GM21360 (cell line): ENCODE results near the gene LGALS8.
A peak's percentile ranks its signal among the peaks of the same experiment; 100 is the strongest.
"Not testable (repeated sequence)": the region's sequence is repeated elsewhere in the genome, so short reads cannot be mapped to it uniquely, and the experiment has no call there.

Source experiments
- ATAC-seq: cut with Tn5 transposase; IDR thresholded peaks from one replicate; pipeline ENCODE4 v1.9.1; 2021; ENCODE audit warnings: mild to moderate bottlenecking, moderate library complexity; ENCODE audit not compliant: unreplicated experiment

The LGALS8 gene

GRCh38 chr1:236523704-236524141 is at the start of gene LGALS8:
Gene LGALS8 (plus strand): TSS chr1:236523982. CDS start chr1:236526071, 2,089 bp downstream.
- peak; percentile 60 for ATAC-seq

DNA sequence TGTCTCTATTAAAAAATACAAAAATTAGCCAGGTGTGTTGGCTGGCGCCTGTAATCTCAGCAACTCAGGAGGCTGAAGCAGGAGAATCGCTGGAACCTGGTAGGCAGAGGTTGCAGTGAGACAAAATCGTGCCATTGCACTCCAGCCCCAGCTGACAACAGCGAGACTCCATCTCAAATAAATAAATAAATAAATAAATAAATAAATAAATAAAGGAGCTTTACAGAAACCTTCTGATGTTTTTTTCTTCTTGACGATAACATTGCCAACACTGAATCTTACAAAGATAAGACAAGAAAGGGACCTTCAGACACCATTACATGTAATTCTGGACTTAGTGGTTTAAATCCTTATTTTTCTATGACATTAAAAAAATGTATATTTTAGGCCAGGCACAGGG is 47.8 kb upstream of the LGALS8 start:
- ATAC-seq, result no peak

DNA sequence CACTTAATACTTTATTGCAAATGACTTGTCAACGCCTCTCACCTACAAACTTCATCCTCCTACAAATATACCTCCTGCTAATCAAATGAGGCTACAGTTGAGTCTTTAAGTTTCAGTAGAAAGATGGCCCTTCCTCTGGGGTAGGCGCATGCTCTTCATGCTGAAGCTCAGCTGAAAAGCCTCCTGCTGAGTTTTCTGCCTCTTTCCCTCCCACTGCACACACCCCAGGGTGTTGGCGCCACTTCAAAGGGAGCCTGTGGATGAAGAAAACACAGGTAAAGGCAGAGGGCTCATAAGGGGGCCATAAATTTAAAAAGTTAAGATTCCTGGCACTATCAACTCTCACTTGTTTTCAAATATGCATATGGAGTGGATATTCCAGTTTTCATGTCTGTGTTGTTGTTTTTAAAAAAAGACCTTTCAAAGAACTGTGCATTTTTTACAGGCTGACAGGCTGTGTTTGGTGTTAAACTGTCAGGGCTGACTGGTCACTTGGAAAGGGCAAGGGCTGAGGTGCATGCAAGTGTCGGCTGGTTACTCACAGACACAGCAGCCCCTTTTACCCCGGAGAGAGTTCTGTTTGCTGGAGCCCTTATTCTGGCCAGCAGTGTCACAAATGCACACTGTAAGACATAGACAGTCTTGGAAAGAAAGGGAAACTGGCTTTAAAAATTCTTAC is 42.9 kb upstream of the LGALS8 start:
- ATAC-seq, result no peak

- no peak for ATAC-seq
Measured at GRCh38 chr1:236484310-236484971, 39.3 kb upstream of the LGALS8 start.

DNA sequence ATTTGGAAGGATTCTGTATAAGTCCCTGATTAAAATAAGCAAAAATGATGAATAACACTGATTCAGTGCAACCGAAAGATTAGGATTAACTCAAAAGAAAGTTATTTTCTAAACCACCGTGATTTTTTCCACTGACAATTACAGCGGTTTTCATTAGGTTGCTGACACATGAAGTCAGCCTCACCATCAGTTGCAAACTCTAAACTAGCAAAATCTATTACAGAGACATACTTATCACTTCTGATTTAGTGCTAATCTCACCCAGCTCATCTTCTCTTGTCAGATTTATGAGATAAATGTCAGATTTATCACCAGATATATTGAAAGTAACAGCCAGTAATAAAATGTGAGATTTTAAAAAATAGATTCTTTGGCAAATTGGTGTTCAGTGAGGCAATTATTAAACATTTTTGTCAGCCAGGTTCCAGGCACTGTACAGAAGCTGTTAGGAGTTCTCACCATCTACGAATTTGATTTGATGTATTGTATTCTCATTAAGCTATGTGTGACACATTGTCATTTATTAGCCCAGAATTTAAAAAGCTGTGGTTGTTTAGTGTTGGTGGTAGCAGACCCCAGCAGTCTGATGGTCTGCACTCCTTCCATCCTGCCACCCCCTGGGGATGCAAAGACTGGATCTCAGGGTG is 37.3 kb upstream of the LGALS8 start:
- no peak for ATAC-seq

- not testable (repeated sequence) for ATAC-seq
Measured at GRCh38 chr1:236489161-236489560, 34.6 kb upstream of the LGALS8 start.

DNA sequence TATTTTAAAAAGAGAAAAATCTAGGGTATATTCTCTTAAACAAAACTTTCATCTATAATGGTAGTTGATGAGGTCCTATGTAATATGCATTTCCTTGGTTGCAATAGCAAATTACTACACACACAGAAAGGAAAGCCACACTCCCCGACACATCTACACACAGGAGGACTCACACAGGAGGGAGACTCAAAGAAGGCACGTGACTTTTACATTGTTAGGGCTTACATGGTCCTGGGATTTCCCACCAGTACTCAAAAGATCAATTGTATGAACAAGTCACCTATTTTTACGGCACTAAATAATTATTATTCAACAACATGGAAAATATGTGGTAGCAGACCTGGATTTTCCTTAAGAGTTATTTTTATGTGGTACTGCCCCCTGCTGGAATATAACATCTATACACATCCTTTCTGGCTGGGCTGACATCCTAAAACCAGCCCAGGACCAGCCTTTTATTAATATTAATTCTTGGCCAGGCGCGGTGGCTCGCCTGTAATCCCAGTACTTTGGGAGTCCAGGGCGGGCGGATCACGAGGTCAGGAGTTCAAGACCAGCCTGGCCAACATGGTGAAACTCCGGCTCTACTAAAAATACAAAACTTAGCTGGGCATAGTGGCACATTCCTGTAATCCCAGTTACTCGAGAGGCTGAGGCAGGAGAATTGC is 33.9 kb upstream of the LGALS8 start:
- ATAC-seq, result no peak

GRCh38 chr1:236491469-236492136 is 32.2 kb upstream of the LGALS8 start:
- ATAC-seq, result no peak

DNA sequence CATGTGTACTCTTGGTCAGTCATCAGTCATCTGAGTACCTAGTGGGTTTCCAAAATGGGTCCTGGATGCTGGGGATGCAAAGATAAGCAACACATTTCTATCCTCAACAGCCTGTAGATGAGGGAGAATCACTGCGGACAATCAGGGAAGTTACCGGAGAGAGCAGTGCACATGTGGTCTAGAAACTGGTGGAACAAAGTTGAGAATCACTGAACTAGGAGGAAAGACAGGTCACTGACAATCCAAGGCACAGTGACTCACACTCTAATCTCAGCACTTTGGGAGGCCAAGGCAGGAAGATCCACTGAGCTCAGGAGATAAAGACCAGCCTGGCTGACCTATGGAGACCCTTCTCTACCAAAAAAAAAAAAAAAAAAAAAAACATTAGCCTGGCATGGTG is 31.4 kb upstream of the LGALS8 start:
- ATAC-seq, result no peak

DNA sequence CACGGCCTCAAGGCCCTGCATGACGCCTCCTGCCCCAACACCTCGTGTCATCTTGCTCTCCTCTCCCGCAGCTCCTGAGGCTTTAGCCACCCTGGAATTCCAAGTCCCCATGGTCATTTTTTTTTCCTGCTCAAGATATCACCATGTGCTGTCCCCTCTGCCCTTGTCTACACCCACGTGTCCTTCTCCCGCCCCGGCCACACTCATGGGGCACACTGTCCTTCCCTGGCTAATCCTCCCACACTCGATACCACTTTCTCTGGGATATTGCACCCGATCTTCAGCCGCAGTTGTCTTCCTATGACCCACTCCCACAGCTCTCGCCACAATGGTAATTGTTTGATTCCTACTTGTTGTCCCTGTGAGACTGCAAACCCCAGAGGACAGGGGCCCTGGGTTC is 29.7 kb upstream of the LGALS8 start:
- ATAC-seq, result no peak

DNA sequence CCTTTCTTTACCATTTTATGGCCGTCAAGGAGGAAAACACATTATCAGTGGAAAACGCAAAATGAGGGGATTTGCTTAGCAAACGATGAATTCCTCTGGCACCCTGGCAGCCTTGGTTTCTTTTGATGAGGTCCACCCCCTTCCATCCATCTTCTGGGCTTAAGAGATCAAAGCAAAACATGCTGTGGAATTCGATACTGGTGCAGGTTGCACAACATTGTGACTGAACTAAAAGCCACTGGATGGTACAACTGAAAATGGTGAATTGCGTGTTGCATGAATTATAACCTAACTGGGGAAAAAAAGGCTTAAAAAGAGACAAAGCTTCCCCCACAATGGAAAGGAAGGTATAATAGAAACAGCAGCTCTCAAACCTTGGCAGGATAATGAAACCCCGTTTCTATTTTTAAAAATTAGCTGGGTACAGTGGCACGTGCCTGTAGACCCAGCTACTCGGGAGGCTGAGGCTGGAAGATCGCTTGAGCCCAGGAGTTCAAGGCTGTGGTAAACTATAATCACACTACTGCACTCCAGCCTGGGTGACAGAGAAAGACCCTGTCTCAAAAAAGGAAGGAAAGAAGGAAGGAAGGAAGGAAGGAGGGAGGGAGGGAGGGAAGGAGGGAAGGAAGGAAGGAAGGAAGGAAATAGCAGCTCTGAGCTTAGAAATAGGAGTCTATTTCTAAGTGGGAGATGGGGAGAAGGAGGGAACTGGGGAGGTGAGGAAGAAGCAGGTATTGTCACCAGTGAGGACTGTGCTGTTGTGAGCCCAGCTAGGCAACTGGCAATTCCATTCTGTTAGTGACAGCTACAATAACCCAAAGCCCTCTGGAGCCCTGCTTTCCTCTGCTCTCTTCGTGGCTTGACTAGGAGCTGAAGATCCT is 29.0 kb upstream of the LGALS8 start:
- ATAC-seq, result no peak

- no peak for ATAC-seq
Measured at GRCh38 chr1:236495467-236496112, 28.2 kb upstream of the LGALS8 start.

DNA sequence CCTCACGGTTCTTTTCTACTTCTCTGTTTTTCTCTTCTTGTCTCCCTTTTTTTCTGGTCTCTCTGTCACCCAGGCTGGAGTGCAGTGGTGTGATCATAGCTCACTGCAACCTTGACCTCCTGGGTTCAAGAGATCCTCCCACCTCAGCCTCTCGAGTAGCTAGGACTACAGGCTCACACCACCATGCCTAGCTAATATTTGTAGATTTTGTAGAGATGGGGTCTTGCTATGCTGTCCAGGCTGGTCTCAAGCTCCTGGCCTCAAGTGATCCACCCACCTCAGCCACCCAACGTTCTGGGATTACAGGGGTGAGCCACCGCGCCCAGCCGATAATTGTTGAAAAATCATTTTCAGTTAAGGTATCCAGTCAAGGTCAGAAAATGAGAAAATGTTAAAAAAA is 25.9 kb upstream of the LGALS8 start:
- no peak for ATAC-seq

- ATAC-seq, result no peak
Measured at GRCh38 chr1:236501093-236501492, 22.7 kb upstream of the LGALS8 start.

DNA sequence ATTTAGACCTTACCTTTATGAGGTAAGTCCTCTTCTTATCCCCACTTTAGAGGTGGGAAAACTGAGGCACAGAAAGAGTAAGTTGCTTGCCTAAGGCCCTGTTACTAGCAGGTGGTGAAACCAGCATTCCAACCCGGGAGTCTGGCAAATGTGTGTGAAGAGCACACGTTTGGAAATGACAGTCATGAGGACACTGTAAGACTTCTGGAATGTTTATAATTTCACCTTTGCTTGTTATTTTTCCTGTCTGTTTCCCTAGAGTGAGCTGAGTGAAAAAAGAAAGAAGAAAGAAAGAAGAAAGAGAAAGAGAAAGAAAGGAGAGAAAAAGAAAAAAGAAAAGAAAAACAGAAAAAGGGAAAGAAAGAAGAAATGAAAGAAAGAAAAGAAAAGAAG is 21.2 kb upstream of the LGALS8 start:
- ATAC-seq, result no peak

GRCh38 chr1:236502972-236503639 is 20.7 kb upstream of the LGALS8 start:
- ATAC-seq, result no peak

GRCh38 chr1:236504338-236504737 is 19.4 kb upstream of the LGALS8 start:
- not testable (repeated sequence) for ATAC-seq

GRCh38 chr1:236507022-236507700 is 16.6 kb upstream of the LGALS8 start:
- no peak for ATAC-seq
